Measurements from ENCODE around the gene HTR4.

- TF ChIP-seq CTCF (IDR thresholded peaks at IDR 0.05; ENCODE audit: low read length) = no peak
- no peak for TF ChIP-seq EZH2 (optimal IDR thresholded peaks at IDR 0.05; ENCODE audit: low read depth, low read length)
- TF ChIP-seq EZH2phosphoT487 (IDR thresholded peaks at IDR 0.05; ENCODE audit: low read length) = no peak
Observed at GRCh38 chr5:148523139-148523538, 131.2 kb downstream of the HTR4 start.
